IPS-18a (cell line): ENCODE results near the gene RAPGEF3.

Experiments used
- H3K27ac ChIP-seq: one replicate; pipeline ENCODE4 v1.5.1; 2013; ENCODE audit warnings: low read length
- H3K27me3 ChIP-seq: one replicate; pipeline ENCODE4 v1.6.1; 2013; ENCODE audit warnings: mild to moderate bottlenecking, low read length; ENCODE audit not compliant: control insufficient read depth, insufficient read depth
- H3K36me3 ChIP-seq: one replicate; pipeline ENCODE4 v1.6.1; 2013; ENCODE audit warnings: low read depth, low read length; ENCODE audit not compliant: control insufficient read depth
- H3K4me1 ChIP-seq: one replicate; pipeline ENCODE4 v1.6.1; 2013; ENCODE audit warnings: low read depth, low read length; ENCODE audit not compliant: control insufficient read depth
- H3K4me3 ChIP-seq: one replicate; pipeline ENCODE4 v1.5.1; 2013; ENCODE audit warnings: low read length
- H3K9ac ChIP-seq: one replicate; pipeline ENCODE4 v1.6.1; 2013; ENCODE audit warnings: mild to moderate bottlenecking, low read length, moderate library complexity
- H3K9me3 ChIP-seq: one replicate; pipeline ENCODE4 v1.6.1; 2013; ENCODE audit warnings: low read depth, low read length; ENCODE audit not compliant: control insufficient read depth

RAPGEF3 gene

DNA sequence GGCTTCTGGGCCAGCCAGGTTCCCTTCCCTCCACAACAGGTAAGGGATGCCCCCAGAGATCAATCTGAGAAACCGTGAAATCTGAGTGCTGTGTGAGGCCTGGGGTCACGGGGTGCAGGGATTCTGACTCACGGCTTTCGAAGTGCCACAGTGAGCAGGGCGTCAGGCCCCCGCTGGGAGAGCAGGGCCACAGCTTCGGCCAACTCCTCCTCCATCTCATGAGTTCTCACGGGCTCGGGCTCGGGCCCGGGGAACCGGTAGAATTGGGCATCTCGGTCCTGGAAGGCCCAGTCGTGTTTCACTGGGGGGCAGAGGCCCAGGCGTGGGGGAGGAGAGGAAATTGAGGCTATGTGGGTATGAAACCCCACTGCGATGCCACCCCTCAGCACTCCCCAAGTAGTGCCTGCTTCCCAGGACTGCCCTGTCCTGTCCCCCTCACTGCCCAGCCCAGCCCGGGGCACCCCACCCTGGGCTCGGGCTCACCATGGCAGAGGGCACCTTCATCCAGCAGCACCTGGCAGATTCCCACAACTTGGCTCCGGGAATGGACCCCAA lies 7.7 kb downstream of the RAPGEF3 start:
- Histone ChIP-seq H3K4me1 (peaks cover 6% of the 10 kb centered on the region), H3K4me3 (no peak overlapping the region), H3K36me3 (no peaks in the 10 kb centered on the region)

DNA sequence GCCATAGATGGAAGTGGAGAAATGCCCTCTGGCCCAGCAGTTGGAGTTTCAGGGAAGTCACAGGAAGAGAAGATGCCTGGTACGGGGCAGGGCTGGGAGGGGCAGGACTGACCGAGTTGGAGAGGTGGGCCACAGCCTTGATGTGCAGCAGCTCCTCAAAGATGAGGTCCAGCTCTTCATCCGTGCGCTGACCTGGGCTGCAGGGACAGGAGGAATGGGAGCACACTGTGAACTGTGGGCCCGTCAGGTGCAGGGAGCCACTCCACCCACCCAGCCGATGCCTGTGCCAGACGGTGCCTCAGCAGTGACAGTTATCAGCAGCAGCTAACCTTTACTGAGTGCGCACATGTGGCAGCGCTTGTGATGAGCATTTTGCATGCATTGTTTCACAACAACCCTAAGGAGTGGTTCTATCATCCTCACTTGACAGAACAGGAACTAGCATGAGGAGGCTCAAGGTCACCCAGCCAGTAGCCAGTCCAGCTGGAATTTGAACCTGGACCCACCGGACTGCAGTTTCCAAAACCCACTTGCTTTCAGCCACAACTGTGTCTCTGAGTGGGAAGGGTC lies 8.4 kb downstream of the RAPGEF3 start:
- Histone ChIP-seq H3K27me3 (no peaks in the 10 kb centered on the region), H3K9me3 (no peaks in the 10 kb centered on the region), H3K4me1 (peaks cover 6% of the 10 kb centered on the region), H3K36me3 (no peaks in the 10 kb centered on the region), H3K4me3 (no peak overlapping the region), H3K9ac (no peak overlapping the region), H3K27ac (no peak overlapping the region)

More for the DNA sequence above, 7.7 kb downstream of the RAPGEF3 start:
- Histone ChIP-seq H3K9ac (no peak overlapping the region), H3K27ac (no peak overlapping the region), H3K27me3 (no peaks in the 10 kb centered on the region), H3K9me3 (no peaks in the 10 kb centered on the region)

DNA sequence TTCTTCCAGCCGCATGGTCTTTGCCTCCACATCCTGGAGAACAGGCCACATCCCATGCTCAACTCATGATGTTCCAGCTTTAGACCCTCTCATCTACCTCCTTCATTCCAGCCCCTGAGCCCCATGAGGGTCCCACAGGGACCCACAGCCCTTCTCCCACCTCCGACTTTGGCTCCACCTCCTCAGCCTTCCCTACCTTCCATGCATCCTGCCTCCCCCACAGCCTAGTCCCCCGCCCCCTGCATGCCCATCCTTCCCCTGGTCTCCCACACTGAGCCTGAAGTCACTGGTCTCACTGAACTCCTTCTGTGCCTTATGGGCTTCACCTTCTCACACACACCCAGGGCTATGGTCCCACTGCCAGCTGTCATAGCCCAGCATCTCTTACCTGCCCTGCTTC lies 9.8 kb downstream of the RAPGEF3 start:
- Histone ChIP-seq H3K27me3 (no peaks in the 10 kb centered on the region), H3K4me3 (no peak overlapping the region)

DNA sequence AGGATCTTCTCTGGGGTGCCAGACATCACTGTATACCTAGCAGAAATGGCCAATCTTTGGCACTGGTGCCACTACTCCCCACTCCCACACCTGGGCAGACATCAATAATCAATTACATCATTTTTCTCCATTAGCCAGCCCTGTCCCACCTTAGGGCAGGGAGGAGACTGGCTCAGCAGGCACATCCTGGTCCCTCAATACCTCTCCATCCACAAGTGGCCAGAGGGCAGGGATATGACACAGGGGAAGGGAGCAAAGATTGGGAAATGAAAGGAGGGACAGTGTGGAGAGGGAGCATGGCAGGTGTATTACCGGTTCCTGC lies 10.2 kb downstream of the RAPGEF3 start:
- Histone ChIP-seq H3K4me3 (no peak overlapping the region), H3K36me3 (no peaks in the 10 kb centered on the region), H3K27me3 (no peaks in the 10 kb centered on the region), H3K4me1 (no peaks in the 10 kb centered on the region), H3K9me3 (no peaks in the 10 kb centered on the region), H3K27ac (no peak overlapping the region), H3K9ac (no peak overlapping the region)

More for the DNA sequence above, 9.8 kb downstream of the RAPGEF3 start:
- Histone ChIP-seq H3K9me3 (no peaks in the 10 kb centered on the region), H3K9ac (no peak overlapping the region), H3K27ac (no peak overlapping the region), H3K36me3 (no peaks in the 10 kb centered on the region), H3K4me1 (peaks cover 3% of the 10 kb centered on the region)

DNA sequence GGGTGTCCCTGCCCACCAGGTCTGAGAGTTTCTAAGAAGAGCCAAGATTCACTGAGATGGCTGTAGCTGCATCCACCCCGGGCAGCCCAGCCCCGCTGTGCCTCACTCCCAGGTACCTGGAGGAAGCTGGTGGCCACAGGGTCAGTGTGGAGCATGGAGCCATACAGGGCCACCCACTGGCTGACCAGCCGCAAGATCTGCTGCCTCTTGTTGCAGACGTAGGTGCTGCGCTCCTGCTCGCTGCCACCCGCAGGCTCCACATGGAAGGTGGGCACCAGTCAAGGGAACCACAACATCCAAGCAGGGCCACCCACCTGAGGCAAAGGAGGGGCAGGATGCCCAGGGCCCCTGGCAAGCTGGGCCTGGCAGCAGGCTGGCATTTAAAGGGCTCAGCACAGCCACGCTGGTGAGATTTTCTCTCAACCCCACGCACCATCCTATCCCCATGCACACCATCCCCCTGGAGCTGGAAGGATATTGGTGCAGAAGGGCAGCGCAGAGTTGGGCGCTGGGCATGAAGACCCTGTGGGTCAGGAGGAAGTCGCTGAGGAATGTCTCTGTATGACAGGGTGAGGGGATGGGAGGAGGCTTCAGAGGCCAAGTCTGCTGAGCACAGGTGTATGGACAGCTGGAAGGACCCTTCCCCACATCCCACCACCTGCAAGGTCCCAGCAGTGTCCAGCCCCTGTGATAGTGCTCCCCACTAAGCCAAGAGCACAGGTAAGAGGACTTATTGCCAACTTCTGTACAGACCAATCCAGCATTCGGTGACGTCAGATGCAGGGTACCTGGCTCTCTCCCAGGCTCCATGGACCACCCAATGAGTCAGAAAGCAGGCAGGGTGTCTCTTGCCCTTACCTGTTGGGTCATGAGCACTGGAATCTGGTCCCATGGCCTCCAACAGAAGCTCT lies 10.8 kb downstream of the RAPGEF3 start:
- Histone ChIP-seq H3K36me3 (no peaks in the 10 kb centered on the region), H3K9ac (no peak overlapping the region), H3K27me3 (no peaks in the 10 kb centered on the region), H3K27ac (no peak overlapping the region), H3K9me3 (no peaks in the 10 kb centered on the region), H3K4me1 (no peaks in the 10 kb centered on the region), H3K4me3 (no peak overlapping the region)

DNA sequence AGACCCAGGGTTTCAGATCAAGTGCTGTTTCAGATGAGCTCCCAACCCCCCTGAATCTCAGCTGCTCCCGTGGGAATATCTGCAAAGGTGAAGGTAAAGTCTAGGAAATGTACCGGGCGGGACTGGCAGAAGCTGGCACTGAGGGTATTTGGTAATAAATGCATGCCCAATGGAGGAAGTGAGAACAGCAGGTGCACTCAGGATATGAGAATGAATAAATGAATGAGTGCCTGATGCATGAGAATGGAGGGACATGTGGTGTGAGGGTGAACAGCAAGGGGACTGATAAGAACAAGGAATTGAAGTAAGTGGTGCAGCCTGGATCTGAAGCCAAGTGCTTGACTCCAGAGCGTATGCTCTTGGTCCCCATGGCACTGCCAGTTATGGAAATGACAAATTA lies 11.6 kb downstream of the RAPGEF3 start:
- Histone ChIP-seq H3K27ac (no peak overlapping the region), H3K36me3 (no peaks in the 10 kb centered on the region), H3K4me3 (no peak overlapping the region), H3K9ac (no peak overlapping the region), H3K27me3 (no peaks in the 10 kb centered on the region), H3K4me1 (no peaks in the 10 kb centered on the region), H3K9me3 (no peaks in the 10 kb centered on the region)

DNA sequence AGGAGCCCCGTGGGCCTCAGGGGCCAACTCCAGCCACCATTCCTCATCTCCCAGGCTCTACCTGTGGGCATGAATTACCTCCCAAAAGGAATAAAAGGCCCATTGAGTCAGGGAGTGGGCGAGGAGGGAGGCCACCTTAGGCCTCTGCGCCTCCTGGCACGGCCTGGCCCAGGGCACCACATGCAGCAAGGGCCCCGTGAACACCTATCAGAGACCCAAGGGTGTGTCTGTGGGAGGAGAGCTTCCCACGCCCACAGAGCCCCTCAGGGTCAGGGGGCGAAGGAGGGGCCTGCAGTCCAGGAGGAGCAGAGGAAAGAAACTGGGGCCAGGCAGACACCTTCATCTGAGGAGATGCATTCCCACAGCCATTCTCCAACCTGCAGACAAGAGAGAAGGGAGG lies 12.2 kb downstream of the RAPGEF3 start:
- no peak overlapping the region for H3K4me3 ChIP-seq
- H3K9ac ChIP-seq: no peak overlapping the region
- no peaks in the 10 kb centered on the region for H3K27me3 ChIP-seq

DNA sequence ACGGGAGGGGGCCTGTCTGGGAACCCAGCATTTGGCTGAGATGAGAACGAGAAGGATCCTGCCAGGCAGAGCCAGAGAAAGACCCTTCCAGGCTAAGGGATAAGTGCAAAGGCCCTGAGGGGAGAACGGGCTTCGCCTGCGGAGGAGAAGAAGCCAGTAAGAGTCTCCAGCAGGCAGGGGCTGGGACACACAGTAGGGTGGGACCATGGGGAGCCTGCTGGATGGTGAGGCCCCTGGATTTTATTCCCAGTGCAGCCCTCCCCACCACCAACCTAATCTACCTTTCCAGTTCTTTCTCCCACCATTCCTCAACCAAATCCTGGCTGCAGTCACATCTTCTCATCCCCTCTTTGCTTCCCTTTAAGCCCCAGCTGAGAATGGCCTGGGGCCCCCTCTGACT lies 12.6 kb downstream of the RAPGEF3 start:
- Histone ChIP-seq H3K36me3 (no peaks in the 10 kb centered on the region), H3K4me3 (no peak overlapping the region), H3K27ac (no peak overlapping the region), H3K9ac (no peak overlapping the region), H3K4me1 (no peaks in the 10 kb centered on the region), H3K9me3 (no peaks in the 10 kb centered on the region), H3K27me3 (no peaks in the 10 kb centered on the region)

More for the DNA sequence above, 12.2 kb downstream of the RAPGEF3 start:
- no peak overlapping the region for H3K27ac ChIP-seq
- H3K4me1 ChIP-seq: no peaks in the 10 kb centered on the region
- H3K36me3 ChIP-seq: no peaks in the 10 kb centered on the region
- H3K9me3 ChIP-seq: no peaks in the 10 kb centered on the region

DNA sequence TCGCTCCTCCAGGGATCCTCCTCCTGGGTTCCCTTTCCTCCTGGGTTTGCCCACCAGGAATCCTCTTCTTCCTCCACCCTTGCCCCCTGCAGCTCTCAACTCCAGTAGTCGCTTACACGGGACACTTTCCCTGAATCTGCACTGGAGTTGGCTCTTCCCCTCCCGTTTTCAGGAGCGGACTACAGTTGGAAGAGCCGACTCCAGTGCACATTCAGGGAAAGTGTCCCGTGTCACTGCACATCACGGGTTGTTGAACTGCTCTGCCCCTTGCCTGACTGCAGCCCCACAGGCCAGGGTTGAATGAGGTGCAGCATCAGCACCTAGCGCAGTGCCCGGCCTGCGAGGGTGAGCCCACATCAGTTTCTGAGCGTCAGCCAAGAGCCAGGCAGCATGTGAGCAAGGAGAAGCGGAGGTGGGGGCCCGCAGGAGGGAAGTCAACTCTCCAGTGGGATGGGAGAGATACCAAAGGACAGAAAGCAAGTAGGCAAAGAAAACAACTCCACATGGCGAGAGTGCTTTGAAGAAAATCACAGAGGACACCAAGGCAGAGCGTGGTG lies 13.1 kb downstream of the RAPGEF3 start:
- Histone ChIP-seq H3K9me3 (no peaks in the 10 kb centered on the region), H3K27ac (no peak overlapping the region), H3K4me3 (no peak overlapping the region), H3K36me3 (no peaks in the 10 kb centered on the region), H3K4me1 (no peaks in the 10 kb centered on the region), H3K9ac (no peak overlapping the region), H3K27me3 (no peaks in the 10 kb centered on the region)

DNA sequence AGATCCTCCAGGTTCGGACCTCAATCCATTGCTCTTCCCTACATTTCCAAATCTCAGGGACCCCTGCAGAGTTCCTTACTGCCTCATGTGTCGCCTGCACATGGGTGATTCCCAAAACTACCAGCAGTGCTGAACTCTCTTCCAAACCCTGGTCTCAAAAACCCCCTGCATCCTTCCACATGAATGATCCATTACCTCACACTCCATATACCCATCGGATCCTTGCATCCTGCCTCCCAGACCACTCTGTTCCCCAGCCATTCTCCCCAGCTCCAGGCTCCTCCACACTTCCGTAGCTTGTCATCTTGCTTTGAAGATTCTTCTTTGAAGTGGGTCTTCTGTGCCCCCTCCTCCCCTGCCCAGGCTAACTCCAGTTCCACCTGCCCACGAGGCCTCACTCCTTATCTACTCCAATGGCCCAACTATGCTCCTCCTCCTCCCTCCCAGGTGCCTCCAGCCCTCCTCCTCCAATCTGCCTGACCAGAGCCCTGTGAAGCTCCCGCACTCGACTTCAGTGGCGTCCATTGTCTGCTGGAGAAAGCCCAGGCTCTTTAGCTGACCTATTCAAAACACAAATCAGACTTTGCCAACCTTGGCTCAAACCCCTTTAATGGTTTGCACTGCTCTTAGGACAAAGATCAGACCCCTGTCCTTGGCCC lies 13.8 kb downstream of the RAPGEF3 start:
- H3K4me1 ChIP-seq: no peaks in the 10 kb centered on the region
- H3K4me3 ChIP-seq: no peak overlapping the region
- H3K9me3 ChIP-seq: no peaks in the 10 kb centered on the region
- no peaks in the 10 kb centered on the region for H3K27me3 ChIP-seq
- H3K36me3 ChIP-seq: no peaks in the 10 kb centered on the region
- no peak overlapping the region for H3K9ac ChIP-seq
- H3K27ac ChIP-seq: no peak overlapping the region

DNA sequence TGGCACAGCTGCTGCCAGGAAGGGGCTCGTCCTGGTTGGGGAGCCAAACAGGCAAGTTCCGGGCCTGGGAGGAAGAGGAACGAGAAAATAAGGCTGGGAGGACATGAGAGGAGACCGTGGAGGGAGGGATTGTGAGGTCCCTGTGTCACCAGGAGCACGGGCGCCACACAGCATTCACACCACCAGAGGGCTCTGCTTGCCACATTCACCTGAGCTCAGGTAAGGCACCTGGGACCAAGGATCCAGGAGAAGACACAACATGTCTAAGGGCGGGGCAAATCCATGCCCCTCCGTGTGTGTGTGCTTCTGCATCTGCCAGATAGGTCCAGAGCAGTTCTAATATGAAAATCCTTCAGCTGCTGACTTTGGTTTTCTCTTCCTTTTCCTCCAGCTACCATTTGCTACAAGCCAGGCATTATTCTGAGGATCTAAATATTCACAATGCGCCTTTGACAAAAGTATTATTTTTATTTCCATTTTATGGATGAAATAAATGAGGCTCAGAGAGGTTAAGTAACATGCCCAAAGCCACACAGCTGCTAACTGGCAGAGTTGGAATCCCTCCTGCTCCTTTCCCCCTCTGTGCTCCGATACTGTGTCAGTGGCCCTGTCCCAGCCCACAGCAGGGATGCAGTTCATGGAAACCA lies 14.6 kb downstream of the RAPGEF3 start:
- H3K27ac ChIP-seq: no peak overlapping the region
- H3K4me3 ChIP-seq: no peak overlapping the region
- no peaks in the 10 kb centered on the region for H3K36me3 ChIP-seq
- no peak overlapping the region for H3K9ac ChIP-seq
- no peaks in the 10 kb centered on the region for H3K9me3 ChIP-seq
- H3K27me3 ChIP-seq: no peaks in the 10 kb centered on the region
- H3K4me1 ChIP-seq: no peaks in the 10 kb centered on the region
